Ishikawa (cell line): ENCODE results near the gene KCNK2.
A peak's percentile ranks its signal among the peaks of the same experiment; 100 is the strongest.

Source experiments
- CEBPB ChIP-seq: IDR thresholded peaks from 2 replicates; pipeline ENCODE4 v1.6.1; 2012
- CREB1 ChIP-seq: IDR thresholded peaks from 2 replicates; pipeline ENCODE4 v1.6.1; 2012; ENCODE audit warnings: low read depth
- EGR1 ChIP-seq: IDR thresholded peaks from 2 replicates; pipeline ENCODE4 v1.6.1; 2012
- EP300 ChIP-seq: IDR thresholded peaks from 2 replicates; pipeline ENCODE4 v1.6.1; 2012; ENCODE audit warnings: borderline replicate concordance
- FOXM1 ChIP-seq: IDR thresholded peaks from 2 replicates; pipeline ENCODE4 v1.6.1; 2012; ENCODE audit warnings: low read depth, borderline replicate concordance
- MAX ChIP-seq: IDR thresholded peaks from 2 replicates; pipeline ENCODE4 v1.6.1; 2012
- NFIC ChIP-seq: IDR thresholded peaks from 2 replicates; pipeline ENCODE4 v1.6.1; 2012
- RAD21 ChIP-seq: IDR thresholded peaks from 2 replicates; pipeline ENCODE4 v1.6.1; 2012; ENCODE audit warnings: low read depth
- REST ChIP-seq: IDR thresholded peaks from 2 replicates; pipeline ENCODE4 v1.6.1; 2012; ENCODE audit warnings: low read depth, mild to moderate bottlenecking
- TAF1 ChIP-seq: IDR thresholded peaks from 2 replicates; pipeline ENCODE4 v1.6.1; 2012; ENCODE audit warnings: low read depth, mild to moderate bottlenecking
- TCF12 ChIP-seq: IDR thresholded peaks from 2 replicates; pipeline ENCODE4 v1.6.1; 2012; ENCODE audit warnings: low read depth
- TEAD4 ChIP-seq: IDR thresholded peaks from 2 replicates; pipeline ENCODE4 v1.6.1; 2012
- USF1 ChIP-seq: IDR thresholded peaks from 2 replicates; pipeline ENCODE4 v1.6.1; 2012
- YY1 ChIP-seq: IDR thresholded peaks from 2 replicates; pipeline ENCODE4 v1.6.1; 2012; ENCODE audit warnings: low read depth
- ZBTB7A ChIP-seq: IDR thresholded peaks from 2 replicates; pipeline ENCODE4 v1.6.1; 2012; ENCODE audit warnings: low read depth

KCNK2 gene

GRCh38 chr1:215071078-215071477 is 11.5 kb upstream of the KCNK2 start:
- TF ChIP-seq USF1 (no peak), CREB1 (no peak), EP300 (no peak), TAF1 (no peak), MAX (no peak), NFIC (no peak), ZBTB7A (no peak), TEAD4 (no peak), YY1 (no peak), CEBPB (no peak), TCF12 (no peak), EGR1 (no peak), REST (no peak), FOXM1 (no peak)

- peak; percentile 39; the same call in 1 of the 2 replicates for TF ChIP-seq RAD21
- TF ChIP-seq TAF1, result no peak
These were observed 6.2 kb upstream of the KCNK2 start for GRCh38 chr1:215076322-215076721.

- TF ChIP-seq NFIC (no peak), ZBTB7A (no peak), TAF1 (no peak), EP300 (no peak), REST (no peak), CEBPB (no peak), FOXM1 (no peak), TCF12 (no peak), MAX (no peak), YY1 (no peak), RAD21 (no peak), CREB1 (no peak), TEAD4 (no peak), USF1 (no peak), EGR1 (no peak)
These were observed 3.1 kb upstream of the KCNK2 start for GRCh38 chr1:215079456-215079855.

- no peak for TF ChIP-seq USF1
- TF ChIP-seq NFIC, result no peak
- no peak for TF ChIP-seq CEBPB
- TF ChIP-seq EP300, result no peak
- TF ChIP-seq CREB1, result no peak
- TF ChIP-seq RAD21, result no peak
- TF ChIP-seq TCF12, result no peak
- no peak for TF ChIP-seq MAX
- no peak for TF ChIP-seq TEAD4
These were observed 641 bp upstream of the KCNK2 start for GRCh38 chr1:215081661-215082531.

- TF ChIP-seq EP300, result no peak
- no peak for TF ChIP-seq RAD21
- no peak for TF ChIP-seq CEBPB
- peak; percentile 7; the same call in 1 of the 2 replicates for TF ChIP-seq REST
These were observed 935 bp downstream of the KCNK2 start for GRCh38 chr1:215083383-215083961.
